HG02981 (cell line): ENCODE measurements around the gene LETM1.

Experiments
- ATAC-seq: cut with Tn5 transposase; IDR thresholded peaks from one replicate; pipeline ENCODE4 v1.9.1; 2021; ENCODE audit warnings: mild to moderate bottlenecking, moderate library complexity; ENCODE audit not compliant: unreplicated experiment

LETM1 gene

GRCh38 chr4:1797298-1797860, 58.6 kb downstream of the LETM1 start:
- ATAC-seq: no peak

GRCh38 chr4:1796486-1797204, 59.3 kb downstream of the LETM1 start:
- no peak for ATAC-seq

- ATAC-seq: no peak
Measured at GRCh38 chr4:1795299-1796195, 60.4 kb downstream of the LETM1 start.

- no peak for ATAC-seq
Measured at GRCh38 chr4:1794809-1795298, 61.1 kb downstream of the LETM1 start.

- no peak for ATAC-seq
Measured at GRCh38 chr4:1793940-1794808, 61.8 kb downstream of the LETM1 start.

GRCh38 chr4:1793496-1793840, 62.5 kb downstream of the LETM1 start:
- ATAC-seq: no peak

GRCh38 chr4:1792832-1793495, 63.0 kb downstream of the LETM1 start, which contains the start of gene FGFR3:
FGFR3 (plus strand) TSS chr4:1793293; CDS start chr4:1793935, 642 bp downstream.
- peak; percentile 52 for ATAC-seq

GRCh38 chr4:1792158-1792831, 63.7 kb downstream of the LETM1 start:
- no peak for ATAC-seq

- no peak for ATAC-seq
Measured at GRCh38 chr4:1790005-1790404, 66.0 kb downstream of the LETM1 start.

- ATAC-seq: no peak
Measured at GRCh38 chr4:1789552-1789951, 66.4 kb downstream of the LETM1 start.

- ATAC-seq: no peak
Measured at GRCh38 chr4:1788254-1788973, 67.5 kb downstream of the LETM1 start.

- no peak for ATAC-seq
Measured at GRCh38 chr4:1787411-1788077, 68.4 kb downstream of the LETM1 start.

- no peak for ATAC-seq
Measured at GRCh38 chr4:1786544-1787362, 69.2 kb downstream of the LETM1 start.

- no peak for ATAC-seq
Measured at GRCh38 chr4:1785592-1785991, 70.4 kb downstream of the LETM1 start.

- no peak for ATAC-seq
Measured at GRCh38 chr4:1784789-1785591, 71.0 kb downstream of the LETM1 start.

- no peak for ATAC-seq
Measured at GRCh38 chr4:1784395-1784788, 71.6 kb downstream of the LETM1 start.

- ATAC-seq: no peak
Measured at GRCh38 chr4:1783970-1784369, 72.0 kb downstream of the LETM1 start.
